ENCODE results near the gene CDC42EP3.
A peak's percentile ranks its signal among the peaks of the same experiment; 100 is the strongest.

CDC42EP3 gene

DNA sequence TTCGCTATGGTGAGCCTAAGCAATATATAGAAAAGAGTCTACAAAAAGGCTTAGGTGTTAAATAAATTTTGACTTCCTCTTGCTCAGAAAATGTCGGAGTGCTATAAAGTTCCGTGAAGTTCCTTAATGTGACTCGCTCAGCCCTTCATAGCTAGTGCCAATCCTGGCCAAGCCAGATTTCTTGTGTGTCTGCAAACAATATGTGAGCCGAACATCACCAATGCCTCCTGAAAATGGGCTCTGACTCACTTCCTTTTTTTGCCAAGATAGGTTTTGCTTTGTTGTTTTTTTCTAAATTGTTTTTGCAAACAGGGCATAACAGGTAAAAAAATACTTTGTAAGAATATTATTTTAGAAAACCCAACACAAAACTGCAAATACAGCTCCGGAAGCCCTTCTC is 26.1 kb downstream of the CDC42EP3 start:
- peak; percentile 62 for DNase-seq (ENCODE audit: low read depth)
- H3K4me3 ChIP-seq (ENCODE audit: low read length): no peak overlapping the region
- TF ChIP-seq, protein P1, sequence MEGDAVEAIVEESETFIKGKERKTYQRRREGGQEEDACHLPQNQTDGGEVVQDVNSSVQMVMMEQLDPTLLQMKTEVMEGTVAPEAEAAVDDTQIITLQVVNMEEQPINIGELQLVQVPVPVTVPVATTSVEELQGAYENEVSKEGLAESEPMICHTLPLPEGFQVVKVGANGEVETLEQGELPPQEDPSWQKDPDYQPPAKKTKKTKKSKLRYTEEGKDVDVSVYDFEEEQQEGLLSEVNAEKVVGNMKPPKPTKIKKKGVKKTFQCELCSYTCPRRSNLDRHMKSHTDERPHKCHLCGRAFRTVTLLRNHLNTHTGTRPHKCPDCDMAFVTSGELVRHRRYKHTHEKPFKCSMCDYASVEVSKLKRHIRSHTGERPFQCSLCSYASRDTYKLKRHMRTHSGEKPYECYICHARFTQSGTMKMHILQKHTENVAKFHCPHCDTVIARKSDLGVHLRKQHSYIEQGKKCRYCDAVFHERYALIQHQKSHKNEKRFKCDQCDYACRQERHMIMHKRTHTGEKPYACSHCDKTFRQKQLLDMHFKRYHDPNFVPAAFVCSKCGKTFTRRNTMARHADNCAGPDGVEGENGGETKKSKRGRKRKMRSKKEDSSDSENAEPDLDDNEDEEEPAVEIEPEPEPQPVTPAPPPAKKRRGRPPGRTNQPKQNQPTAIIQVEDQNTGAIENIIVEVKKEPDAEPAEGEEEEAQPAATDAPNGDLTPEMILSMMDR (IDR thresholded peaks at IDR 0.05; ENCODE audit: insufficient read depth, low read depth, low read length, missing control alignments): no peak

DNA sequence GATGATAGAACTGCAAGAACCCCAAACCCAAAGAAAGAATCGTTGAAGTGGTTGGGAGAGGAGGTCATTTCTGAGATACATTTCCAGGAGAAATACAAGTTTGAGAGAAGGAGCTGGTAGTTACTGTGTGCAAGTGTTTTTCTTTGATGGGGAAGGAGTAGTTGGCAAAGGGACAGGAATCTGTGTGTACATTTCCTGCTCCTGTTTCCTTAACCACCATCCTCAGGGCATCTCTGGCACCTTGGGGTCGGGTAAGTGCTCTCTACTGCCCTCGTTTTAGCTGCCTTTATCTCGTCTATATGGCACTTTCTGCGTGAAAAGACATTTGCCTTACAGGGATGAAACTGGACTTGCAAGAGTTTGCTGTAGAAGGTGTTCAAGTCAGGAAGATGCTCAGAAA is 27.3 kb downstream of the CDC42EP3 start:
- H3K4me3 ChIP-seq (ENCODE audit: low read length): no peak overlapping the region
- TF ChIP-seq, protein P1 (IDR thresholded peaks at IDR 0.05; ENCODE audit: insufficient read depth, low read depth, low read length, missing control alignments): no peak
- no peak for DNase-seq (ENCODE audit: low read depth)

DNA sequence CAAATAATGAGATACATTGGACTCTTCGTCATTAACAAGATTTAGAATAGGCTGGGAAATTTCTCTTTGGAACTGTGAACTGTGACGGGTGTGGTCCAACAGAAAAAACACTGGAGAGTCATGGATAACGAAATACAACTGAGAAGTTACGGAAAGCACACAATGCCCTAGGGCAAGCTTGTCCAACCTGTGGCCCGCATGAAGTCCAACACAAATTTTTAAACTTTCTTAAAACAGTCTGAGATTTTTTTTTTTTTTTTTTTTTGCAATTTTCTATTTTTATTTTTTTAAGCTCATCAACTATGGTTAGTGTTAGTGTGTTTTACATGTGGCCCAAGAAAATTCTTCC is 27.7 kb downstream of the CDC42EP3 start:
- TF ChIP-seq, protein P1 (IDR thresholded peaks at IDR 0.05; ENCODE audit: insufficient read depth, low read depth, low read length, missing control alignments): no peak
- H3K4me3 ChIP-seq (ENCODE audit: low read length): no peak overlapping the region
- DNase-seq (ENCODE audit: low read depth): no peak

DNA sequence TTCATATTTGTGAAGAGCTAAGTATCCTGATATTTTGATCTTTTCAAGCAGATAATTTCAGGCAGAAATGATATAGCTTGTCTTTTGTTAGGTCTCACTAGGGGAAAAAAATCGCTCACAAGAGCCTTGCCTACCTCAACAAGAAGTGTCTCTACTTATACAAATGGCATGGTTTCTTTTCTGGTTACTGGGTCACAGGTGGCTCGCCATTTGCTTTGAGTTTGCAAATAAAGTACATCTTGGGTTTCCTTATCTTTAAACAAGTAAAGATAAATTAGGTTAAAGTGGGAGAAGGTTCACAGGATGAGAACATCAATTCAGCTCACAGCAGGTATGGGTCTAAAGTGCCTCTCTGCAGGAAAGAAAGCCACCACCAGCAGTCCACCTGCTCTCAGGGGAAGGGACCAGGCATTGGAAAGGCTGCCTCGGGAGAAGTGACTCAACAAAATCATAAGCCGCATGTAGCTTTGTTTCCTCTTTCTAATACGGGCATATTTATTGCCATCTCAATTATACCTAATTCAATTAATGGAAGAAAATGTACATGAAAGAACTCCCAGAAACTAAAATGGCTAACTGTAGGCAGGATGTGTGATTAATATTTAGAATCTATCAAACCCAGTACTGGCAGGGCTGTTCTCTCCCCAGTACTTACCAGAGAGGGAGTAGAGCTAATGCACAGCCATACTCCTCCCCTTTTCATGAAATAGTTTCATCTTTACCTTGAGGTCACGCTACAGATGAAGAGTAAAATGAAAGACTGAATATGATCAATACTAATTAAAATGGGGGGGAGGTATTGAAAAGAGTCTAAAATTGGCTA is 28.3 kb downstream of the CDC42EP3 start:
- TF ChIP-seq, protein P1 (IDR thresholded peaks at IDR 0.05; ENCODE audit: insufficient read depth, low read depth, low read length, missing control alignments): no peak
- no peak for DNase-seq (ENCODE audit: low read depth)
- H3K4me3 ChIP-seq (ENCODE audit: low read length): no peak overlapping the region

DNA sequence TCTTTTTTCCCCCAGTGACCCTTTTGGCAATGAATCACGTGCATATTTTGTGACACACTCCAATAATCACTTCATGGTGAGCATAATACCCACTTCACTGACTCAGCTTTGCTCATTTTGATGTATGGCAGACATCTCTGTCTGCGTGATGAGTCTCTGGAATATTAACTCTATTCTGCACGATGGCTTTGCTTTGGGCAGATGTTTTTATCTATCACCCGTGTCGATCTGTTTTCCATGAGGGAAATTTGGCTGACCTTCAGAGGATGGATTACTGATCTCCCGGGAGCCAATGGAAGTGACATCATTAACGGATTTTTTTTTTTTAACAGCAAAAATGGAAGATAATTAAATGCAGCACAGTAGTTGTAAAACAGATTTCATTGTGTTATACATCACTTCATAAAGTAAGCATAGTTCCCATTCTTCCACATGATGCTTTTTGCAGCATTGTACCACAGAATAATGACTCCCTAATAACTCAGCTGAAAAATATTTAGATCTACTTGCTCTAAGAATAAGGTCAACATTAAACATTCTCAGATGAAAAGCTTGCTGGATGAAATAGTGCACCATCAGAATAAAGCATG is 29.8 kb downstream of the CDC42EP3 start:
- no peak overlapping the region for H3K4me3 ChIP-seq (ENCODE audit: low read length)
- TF ChIP-seq, protein P1 (IDR thresholded peaks at IDR 0.05; ENCODE audit: insufficient read depth, low read depth, low read length, missing control alignments): no peak
- no peak for DNase-seq (ENCODE audit: low read depth)

DNA sequence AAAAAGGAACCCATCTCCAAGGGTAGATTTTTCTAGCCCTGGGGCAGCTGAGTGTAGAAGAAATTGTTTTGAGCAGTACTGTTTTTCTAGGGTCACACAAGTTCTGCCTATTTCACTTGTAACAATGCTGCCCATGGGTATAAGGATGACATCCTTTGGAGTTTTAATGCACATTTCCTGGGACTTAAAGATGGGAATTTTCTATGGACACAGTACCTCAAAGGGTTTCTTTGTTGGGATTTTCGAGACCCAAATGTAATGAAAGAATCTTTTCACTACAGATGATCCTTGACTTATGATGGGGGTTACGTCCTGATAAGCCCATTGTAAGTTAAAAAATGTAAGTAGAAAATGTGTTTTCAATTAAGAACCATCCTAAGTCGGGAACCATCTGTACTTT is 31.8 kb downstream of the CDC42EP3 start:
- H3K4me3 ChIP-seq (ENCODE audit: low read length): no peak overlapping the region
- no peak for DNase-seq (ENCODE audit: low read depth)
- TF ChIP-seq, protein P1 (IDR thresholded peaks at IDR 0.05; ENCODE audit: insufficient read depth, low read depth, low read length, missing control alignments): no peak

DNA sequence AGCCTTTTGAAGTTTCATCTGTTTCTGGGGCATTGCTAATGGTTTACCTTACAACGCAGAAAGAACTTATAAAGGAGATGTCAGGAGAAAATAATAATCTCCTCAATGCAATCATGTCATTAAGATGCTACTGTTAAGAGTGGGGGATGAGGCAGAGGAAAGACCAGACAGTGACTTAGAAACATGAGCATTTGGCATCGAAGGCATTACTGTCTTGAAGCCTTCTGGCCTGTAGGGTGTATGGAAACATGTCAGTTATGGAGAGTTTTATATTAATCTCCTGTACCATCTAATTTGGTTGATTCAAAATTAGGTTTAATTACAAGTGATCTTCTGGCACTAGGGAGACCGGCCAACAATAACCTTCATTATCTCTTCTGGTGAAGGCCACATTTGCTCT is 32.5 kb downstream of the CDC42EP3 start:
- TF ChIP-seq, protein P1 (IDR thresholded peaks at IDR 0.05; ENCODE audit: insufficient read depth, low read depth, low read length, missing control alignments): no peak
- no peak overlapping the region for H3K4me3 ChIP-seq (ENCODE audit: low read length)
- DNase-seq (ENCODE audit: low read depth): no peak

Measured in epithelial cell of esophagus (primary cell).